ENCODE measurements around the gene STS. TPM values are rescaled to one million over a fixed set of nuclear protein-coding genes. Genes with fewer than 3 reads are reported as not detected.

STS gene
- total and polyA plus RNA-seq, 2 of the 8 experiments (the other 6 are each of a cell fraction or from before 2014, with no cell fraction given) = 0.67 to 1.5 TPM

DNA sequence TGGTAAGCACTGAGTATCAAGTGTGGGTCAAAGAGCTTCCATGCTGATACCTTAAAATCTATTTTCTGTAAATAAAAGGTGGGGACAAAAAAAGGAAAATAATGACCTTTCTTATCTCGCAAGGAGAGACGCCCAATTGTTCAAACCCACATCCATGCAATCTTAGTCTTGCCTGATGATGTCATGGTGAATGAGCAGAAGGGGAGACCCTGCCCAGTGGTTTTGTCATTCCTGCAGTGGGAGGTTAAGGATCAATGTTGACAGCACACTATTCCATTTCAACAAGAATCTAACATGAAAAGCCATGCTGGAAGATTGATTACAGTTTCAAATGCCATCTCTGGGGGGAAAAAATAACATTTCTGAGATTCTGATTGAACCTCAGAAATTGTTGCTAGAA is 41.2 kb downstream of the STS start (continued):
- TF ChIP-seq, protein P1, sequence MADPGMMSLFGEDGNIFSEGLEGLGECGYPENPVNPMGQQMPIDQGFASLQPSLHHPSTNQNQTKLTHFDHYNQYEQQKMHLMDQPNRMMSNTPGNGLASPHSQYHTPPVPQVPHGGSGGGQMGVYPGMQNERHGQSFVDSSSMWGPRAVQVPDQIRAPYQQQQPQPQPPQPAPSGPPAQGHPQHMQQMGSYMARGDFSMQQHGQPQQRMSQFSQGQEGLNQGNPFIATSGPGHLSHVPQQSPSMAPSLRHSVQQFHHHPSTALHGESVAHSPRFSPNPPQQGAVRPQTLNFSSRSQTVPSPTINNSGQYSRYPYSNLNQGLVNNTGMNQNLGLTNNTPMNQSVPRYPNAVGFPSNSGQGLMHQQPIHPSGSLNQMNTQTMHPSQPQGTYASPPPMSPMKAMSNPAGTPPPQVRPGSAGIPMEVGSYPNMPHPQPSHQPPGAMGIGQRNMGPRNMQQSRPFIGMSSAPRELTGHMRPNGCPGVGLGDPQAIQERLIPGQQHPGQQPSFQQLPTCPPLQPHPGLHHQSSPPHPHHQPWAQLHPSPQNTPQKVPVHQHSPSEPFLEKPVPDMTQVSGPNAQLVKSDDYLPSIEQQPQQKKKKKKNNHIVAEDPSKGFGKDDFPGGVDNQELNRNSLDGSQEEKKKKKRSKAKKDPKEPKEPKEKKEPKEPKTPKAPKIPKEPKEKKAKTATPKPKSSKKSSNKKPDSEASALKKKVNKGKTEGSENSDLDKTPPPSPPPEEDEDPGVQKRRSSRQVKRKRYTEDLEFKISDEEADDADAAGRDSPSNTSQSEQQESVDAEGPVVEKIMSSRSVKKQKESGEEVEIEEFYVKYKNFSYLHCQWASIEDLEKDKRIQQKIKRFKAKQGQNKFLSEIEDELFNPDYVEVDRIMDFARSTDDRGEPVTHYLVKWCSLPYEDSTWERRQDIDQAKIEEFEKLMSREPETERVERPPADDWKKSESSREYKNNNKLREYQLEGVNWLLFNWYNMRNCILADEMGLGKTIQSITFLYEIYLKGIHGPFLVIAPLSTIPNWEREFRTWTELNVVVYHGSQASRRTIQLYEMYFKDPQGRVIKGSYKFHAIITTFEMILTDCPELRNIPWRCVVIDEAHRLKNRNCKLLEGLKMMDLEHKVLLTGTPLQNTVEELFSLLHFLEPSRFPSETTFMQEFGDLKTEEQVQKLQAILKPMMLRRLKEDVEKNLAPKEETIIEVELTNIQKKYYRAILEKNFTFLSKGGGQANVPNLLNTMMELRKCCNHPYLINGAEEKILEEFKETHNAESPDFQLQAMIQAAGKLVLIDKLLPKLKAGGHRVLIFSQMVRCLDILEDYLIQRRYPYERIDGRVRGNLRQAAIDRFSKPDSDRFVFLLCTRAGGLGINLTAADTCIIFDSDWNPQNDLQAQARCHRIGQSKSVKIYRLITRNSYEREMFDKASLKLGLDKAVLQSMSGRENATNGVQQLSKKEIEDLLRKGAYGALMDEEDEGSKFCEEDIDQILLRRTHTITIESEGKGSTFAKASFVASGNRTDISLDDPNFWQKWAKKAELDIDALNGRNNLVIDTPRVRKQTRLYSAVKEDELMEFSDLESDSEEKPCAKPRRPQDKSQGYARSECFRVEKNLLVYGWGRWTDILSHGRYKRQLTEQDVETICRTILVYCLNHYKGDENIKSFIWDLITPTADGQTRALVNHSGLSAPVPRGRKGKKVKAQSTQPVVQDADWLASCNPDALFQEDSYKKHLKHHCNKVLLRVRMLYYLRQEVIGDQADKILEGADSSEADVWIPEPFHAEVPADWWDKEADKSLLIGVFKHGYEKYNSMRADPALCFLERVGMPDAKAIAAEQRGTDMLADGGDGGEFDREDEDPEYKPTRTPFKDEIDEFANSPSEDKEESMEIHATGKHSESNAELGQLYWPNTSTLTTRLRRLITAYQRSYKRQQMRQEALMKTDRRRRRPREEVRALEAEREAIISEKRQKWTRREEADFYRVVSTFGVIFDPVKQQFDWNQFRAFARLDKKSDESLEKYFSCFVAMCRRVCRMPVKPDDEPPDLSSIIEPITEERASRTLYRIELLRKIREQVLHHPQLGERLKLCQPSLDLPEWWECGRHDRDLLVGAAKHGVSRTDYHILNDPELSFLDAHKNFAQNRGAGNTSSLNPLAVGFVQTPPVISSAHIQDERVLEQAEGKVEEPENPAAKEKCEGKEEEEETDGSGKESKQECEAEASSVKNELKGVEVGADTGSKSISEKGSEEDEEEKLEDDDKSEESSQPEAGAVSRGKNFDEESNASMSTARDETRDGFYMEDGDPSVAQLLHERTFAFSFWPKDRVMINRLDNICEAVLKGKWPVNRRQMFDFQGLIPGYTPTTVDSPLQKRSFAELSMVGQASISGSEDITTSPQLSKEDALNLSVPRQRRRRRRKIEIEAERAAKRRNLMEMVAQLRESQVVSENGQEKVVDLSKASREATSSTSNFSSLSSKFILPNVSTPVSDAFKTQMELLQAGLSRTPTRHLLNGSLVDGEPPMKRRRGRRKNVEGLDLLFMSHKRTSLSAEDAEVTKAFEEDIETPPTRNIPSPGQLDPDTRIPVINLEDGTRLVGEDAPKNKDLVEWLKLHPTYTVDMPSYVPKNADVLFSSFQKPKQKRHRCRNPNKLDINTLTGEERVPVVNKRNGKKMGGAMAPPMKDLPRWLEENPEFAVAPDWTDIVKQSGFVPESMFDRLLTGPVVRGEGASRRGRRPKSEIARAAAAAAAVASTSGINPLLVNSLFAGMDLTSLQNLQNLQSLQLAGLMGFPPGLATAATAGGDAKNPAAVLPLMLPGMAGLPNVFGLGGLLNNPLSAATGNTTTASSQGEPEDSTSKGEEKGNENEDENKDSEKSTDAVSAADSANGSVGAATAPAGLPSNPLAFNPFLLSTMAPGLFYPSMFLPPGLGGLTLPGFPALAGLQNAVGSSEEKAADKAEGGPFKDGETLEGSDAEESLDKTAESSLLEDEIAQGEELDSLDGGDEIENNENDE (IDR thresholded peaks at IDR 0.05; ENCODE audit: insufficient replicate concordance, low read length) = no peak
- TF ChIP-seq, protein P2, sequence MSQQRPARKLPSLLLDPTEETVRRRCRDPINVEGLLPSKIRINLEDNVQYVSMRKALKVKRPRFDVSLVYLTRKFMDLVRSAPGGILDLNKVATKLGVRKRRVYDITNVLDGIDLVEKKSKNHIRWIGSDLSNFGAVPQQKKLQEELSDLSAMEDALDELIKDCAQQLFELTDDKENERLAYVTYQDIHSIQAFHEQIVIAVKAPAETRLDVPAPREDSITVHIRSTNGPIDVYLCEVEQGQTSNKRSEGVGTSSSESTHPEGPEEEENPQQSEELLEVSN (IDR thresholded peaks at IDR 0.05) = no peak
- no peak for TF ChIP-seq CEBPB (IDR thresholded peaks at IDR 0.05; ENCODE audit: low read depth, low read length)
- TF ChIP-seq, protein P3, sequence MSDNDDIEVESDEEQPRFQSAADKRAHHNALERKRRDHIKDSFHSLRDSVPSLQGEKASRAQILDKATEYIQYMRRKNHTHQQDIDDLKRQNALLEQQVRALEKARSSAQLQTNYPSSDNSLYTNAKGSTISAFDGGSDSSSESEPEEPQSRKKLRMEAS (IDR thresholded peaks at IDR 0.05) = no peak
- no peak for TF ChIP-seq ZNF274 (IDR thresholded peaks at IDR 0.05; ENCODE audit: borderline replicate concordance, extremely low read depth, low read length)
- TF ChIP-seq RXRA (IDR thresholded peaks at IDR 0.05; ENCODE audit: insufficient read depth, low read depth, low read length) = no peak
- TF ChIP-seq RBBP5 (IDR thresholded peaks at IDR 0.05; ENCODE audit: borderline replicate concordance, low read depth, low read length) = no peak
- TF ChIP-seq KDM5A (IDR thresholded peaks at IDR 0.05; ENCODE audit: low read length) = no peak
- TF ChIP-seq SAP30 (IDR thresholded peaks at IDR 0.05; ENCODE audit: insufficient read depth, insufficient replicate concordance, low read length) = no peak
- TF ChIP-seq TEAD4 (IDR thresholded peaks at IDR 0.05; ENCODE audit: low read depth, low read length) = no peak
- no peak for TF ChIP-seq TAF7 (optimal IDR thresholded peaks at IDR 0.05; ENCODE audit: borderline replicate concordance, low read depth, low read length)
